ENCODE results near the gene MMP21.

- no peak for TF ChIP-seq YY1 (IDR thresholded peaks at IDR 0.05; ENCODE audit: low read depth)
- TF ChIP-seq, protein P1, sequence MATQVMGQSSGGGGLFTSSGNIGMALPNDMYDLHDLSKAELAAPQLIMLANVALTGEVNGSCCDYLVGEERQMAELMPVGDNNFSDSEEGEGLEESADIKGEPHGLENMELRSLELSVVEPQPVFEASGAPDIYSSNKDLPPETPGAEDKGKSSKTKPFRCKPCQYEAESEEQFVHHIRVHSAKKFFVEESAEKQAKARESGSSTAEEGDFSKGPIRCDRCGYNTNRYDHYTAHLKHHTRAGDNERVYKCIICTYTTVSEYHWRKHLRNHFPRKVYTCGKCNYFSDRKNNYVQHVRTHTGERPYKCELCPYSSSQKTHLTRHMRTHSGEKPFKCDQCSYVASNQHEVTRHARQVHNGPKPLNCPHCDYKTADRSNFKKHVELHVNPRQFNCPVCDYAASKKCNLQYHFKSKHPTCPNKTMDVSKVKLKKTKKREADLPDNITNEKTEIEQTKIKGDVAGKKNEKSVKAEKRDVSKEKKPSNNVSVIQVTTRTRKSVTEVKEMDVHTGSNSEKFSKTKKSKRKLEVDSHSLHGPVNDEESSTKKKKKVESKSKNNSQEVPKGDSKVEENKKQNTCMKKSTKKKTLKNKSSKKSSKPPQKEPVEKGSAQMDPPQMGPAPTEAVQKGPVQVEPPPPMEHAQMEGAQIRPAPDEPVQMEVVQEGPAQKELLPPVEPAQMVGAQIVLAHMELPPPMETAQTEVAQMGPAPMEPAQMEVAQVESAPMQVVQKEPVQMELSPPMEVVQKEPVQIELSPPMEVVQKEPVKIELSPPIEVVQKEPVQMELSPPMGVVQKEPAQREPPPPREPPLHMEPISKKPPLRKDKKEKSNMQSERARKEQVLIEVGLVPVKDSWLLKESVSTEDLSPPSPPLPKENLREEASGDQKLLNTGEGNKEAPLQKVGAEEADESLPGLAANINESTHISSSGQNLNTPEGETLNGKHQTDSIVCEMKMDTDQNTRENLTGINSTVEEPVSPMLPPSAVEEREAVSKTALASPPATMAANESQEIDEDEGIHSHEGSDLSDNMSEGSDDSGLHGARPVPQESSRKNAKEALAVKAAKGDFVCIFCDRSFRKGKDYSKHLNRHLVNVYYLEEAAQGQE (IDR thresholded peaks at IDR 0.05; ENCODE audit: low read depth), result no peak
- TF ChIP-seq ZBTB7A (IDR thresholded peaks at IDR 0.05; ENCODE audit: low read depth), result no peak
- no peak for TF ChIP-seq TAF1 (IDR thresholded peaks at IDR 0.05; ENCODE audit: low read depth)
- no peak for TF ChIP-seq EP300 (IDR thresholded peaks at IDR 0.05; ENCODE audit: borderline replicate concordance)
- TF ChIP-seq, protein P2, sequence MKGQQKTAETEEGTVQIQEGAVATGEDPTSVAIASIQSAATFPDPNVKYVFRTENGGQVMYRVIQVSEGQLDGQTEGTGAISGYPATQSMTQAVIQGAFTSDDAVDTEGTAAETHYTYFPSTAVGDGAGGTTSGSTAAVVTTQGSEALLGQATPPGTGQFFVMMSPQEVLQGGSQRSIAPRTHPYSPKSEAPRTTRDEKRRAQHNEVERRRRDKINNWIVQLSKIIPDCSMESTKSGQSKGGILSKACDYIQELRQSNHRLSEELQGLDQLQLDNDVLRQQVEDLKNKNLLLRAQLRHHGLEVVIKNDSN (IDR thresholded peaks at IDR 0.05), result no peak
- no peak for TF ChIP-seq CEBPB (IDR thresholded peaks at IDR 0.05)
- TF ChIP-seq RAD21 (IDR thresholded peaks at IDR 0.05; ENCODE audit: low read depth), result no peak
- no peak for TF ChIP-seq TCF12 (IDR thresholded peaks at IDR 0.05; ENCODE audit: low read depth)
- TF ChIP-seq FOXM1 (IDR thresholded peaks at IDR 0.05; ENCODE audit: borderline replicate concordance, low read depth), result no peak
- TF ChIP-seq EGR1 (IDR thresholded peaks at IDR 0.05), result no peak
- no peak for TF ChIP-seq NFIC (IDR thresholded peaks at IDR 0.05)
- no peak for TF ChIP-seq TEAD4 (IDR thresholded peaks at IDR 0.05)
These were observed 7.8 kb upstream of the MMP21 start for GRCh38 chr10:125783408-125783807.
